ENCODE measurements around the gene ZKSCAN4.

ZKSCAN4 gene

DNA sequence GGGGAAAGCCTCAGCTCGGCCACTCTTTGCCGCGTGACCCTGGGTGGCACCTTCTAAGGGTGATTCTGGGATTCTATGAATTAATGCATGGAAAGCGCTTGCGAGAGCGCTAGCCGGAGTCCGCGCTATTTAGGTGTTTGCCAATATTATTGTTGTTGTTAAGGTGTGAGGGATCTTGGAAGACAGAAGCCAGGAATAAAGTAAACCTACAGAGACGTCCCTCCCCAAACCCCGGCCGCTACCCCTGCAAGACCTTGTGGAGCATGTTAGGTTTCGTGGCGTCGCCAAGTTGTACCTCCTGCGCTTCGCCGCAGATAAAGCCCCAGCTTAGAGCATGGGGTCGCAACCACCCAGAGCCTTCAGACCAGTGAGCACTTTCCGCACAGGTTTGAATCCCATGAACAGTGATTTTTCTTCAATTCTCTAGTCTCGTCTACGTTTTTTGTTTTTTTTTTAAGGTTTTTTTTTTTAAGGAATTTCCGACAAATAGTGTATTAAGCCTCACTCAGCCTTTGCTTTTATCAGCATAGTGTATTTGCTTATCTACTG lies 43.9 kb downstream of the ZKSCAN4 start:
- no peak for DNase-seq

DNA sequence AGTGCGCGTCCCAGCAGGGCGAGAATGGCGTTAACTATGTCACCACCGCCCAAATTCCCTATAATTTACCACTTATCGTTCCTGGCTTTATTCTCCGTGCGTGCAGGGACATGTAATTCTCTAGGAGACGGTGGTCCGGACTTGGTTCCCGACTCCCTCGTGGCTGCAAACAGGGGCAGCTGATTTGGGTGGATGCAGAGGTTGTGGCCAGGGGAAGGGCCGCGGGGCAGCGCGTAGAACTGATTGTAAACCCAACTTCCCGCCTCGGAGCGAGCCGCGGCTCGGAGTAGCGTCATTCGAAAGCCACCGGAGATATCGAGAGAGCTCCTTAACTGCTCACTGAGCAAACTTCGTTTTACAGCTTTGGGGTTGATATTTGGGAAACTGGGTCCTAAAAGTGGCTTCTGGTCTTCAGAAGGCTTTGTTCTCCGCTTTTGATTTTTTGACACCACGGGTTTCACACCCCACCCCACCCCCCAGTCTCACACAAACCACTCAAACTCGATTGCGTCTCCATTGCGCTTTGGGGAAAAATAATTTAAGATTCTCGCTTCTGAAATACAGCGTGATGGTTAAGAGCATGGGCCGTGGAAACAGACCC lies 44.5 kb downstream of the ZKSCAN4 start:
- no peak for DNase-seq

GRCh38 chr6:28206928-28207509 lies 45.0 kb downstream of the ZKSCAN4 start:
- no peak for DNase-seq

DNA sequence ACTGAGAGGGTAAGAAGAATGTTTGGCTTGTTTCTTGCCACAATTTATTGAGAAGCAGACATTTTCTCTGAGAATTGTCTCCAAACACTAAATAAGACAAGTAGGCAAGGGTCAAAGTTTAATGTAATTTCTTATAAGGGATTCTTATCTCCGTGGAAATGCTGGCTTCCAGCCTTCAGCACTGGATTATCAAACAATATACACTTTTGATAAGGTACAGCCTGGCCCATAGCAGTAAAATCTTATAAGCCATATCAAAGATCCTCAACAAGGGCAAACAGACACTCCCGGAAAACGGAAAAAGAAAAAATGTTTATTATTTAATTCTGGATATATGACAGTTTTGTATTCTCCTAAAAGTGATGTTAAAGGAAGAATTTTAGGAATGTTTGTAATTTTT lies 45.5 kb downstream of the ZKSCAN4 start:
- no peak for DNase-seq

GRCh38 chr6:28205879-28206278 lies 46.2 kb downstream of the ZKSCAN4 start:
- DNase-seq, result no peak

DNA sequence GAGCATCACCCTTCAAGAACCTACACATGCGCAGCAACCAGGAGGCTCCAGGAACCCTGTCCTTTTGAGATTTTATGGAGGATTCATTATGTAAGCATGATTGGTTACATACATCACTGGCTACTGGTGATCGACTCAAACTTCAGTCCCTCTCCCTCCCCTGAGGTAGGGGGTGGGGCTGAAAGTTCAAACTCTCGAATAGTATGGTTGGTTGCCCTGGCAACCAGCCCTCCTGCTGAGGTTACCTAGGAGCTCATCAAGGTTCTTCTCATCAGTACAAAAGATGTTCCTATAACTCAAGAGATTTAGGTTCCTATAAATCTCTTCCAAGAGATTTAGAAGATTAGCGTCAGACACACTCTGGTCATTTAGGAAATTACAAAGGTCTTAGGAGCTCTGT lies 48.9 kb downstream of the ZKSCAN4 start:
- DNase-seq, result no peak

DNA sequence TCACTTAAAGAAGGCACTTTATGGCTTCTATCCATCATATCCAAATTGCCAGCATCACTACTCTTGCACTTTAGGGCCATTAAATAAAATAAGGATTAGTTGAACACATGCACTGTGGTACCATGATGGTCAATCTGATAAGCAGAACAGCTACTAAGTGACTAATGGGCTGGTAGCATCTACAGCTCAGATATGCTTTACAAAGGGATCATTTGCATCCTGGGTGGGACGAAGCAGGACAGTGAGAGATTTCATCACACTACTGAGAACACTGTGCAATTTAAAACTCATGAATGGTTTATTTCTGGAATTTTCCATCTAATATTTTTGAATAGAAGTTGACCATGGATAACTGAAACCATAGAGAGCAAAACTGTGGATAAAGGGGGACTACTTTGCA lies 52.0 kb downstream of the ZKSCAN4 start:
- no peak for DNase-seq

Data from fibroblast of skin of abdomen (primary cell).